A549 (cell line): Measurements from ENCODE around the gene SARS2.

Experiments used
- CTCF ChIP-seq: fragments of >200 bp; sonication (Bioruptor Twin); formaldehyde crosslinking; IDR thresholded peaks from 3 replicates; pipeline ENCODE4 v1.5.1; 2016
- HOXA7 ChIP-seq: fragments of 250-450 bp; sonication (Bioruptor Pico); IDR thresholded peaks from 2 replicates; pipeline ENCODE4 v1.5.0; 2020; ENCODE audit warnings: mild to moderate bottlenecking, moderate library complexity
- MAX ChIP-seq: IDR thresholded peaks from 2 replicates; pipeline ENCODE4 v1.6.1; 2012
- NFE2L2 ChIP-seq: fragments of 150-350 bp; conservative IDR thresholded peaks from 2 replicates; pipeline ENCODE4 v1.6.1; 2014; ENCODE audit warnings: low read length
- REST ChIP-seq: fragments of 200-600 bp; sonication (generic); IDR thresholded peaks from 2 replicates; pipeline ENCODE4 v1.6.1; 2016; ENCODE audit warnings: antibody characterized with exemption, mild to moderate bottlenecking, moderate library complexity

- TF ChIP-seq CTCF (no peak), HOXA7 (no peak), MAX (no peak), REST (no peak), NFE2L2 (no peak)
These were observed 27.7 kb upstream of the SARS2 start for GRCh38 chr19:38958301-38958700.
